ENCODE measurements around the gene PALM2AKAP2.

The PALM2AKAP2 gene

DNA sequence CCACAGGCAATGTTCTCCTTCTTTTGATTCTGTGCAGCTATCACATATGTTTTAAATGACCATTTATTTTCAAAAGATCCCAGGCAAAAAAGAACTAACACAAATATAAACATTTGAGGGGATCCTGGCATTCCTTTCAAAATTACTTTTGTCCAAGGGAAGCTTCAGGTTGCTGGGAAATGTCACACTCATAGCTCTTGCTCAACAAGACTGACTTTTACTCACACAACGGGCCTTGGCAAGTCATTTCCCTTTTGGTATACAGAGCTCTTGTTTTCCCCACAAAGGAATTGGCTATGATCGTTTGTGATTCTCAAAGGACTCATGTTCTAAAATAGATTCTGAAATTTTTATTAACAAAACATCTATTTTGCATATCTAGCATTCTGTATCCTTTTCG lies 4.5 kb upstream of the PALM2AKAP2 start:
- DNase-seq, result no peak

DNA sequence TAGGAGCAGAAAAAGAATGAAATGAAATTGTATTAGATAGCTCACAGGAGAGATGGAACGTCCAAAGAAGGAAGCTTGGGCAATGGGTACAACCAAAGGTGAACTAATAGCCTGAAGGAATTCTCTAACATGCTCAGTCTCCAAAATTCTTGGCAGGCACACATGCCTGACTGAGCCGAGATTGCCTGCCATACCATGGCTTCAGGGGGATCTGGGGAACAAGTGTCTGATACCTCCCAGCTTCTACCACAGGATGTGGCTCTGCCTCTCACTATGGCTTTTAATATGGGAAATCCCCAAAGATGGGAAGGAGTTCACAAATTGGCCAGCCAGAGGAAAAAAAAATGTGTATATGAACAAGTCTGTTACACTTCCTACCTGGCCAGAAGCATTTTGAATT lies 3.6 kb upstream of the PALM2AKAP2 start:
- DNase-seq, result no peak

DNA sequence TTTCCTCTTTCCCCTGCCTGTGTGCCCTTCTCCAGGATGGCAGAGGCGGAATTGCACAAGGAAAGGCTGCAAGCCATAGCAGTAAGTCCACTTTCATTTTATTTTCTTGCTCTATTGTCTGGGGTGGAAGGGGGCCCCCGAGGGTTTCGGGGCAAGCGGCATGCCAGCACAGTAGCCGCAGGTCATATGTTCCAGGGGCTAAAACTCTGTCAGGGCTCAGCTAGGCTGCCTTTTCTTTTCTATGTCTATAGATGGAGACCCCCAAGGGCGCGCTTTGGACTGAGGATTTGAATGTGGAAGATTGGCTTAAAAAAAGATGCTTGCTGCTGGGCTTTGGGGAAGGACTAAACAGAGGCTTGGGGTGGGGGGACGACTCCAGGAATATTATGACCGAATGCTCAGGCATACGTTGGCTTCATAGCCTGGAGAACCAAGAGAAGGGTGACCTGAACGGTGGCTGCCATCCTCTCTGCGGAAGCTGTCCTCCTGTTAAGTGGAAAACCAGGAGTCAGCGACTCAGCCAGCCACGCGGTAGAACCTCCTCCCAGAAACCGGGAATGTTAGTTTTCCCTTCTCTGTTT lies 545 bp downstream of the PALM2AKAP2 start:
- DNase-seq, result no peak

DNA sequence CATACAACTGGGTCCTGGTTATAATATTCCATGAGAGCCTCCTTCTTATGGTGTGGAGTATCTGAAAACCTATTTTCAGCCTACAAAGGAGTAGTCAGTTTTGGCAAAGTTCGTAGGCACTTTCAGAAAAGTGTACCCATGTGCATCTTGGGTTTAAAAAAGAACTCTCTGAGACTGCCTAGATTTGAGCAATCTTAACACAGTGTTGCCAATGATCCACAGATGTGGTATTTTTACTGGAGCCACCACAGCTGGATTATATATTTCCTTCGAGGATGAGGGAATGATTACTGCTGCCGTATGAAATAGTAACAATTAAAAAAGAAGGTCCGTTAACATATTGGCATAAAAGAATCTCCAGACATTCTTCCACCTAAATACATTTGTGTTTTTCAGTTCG lies 1.1 kb downstream of the PALM2AKAP2 start:
- DNase-seq, result no peak

DNA sequence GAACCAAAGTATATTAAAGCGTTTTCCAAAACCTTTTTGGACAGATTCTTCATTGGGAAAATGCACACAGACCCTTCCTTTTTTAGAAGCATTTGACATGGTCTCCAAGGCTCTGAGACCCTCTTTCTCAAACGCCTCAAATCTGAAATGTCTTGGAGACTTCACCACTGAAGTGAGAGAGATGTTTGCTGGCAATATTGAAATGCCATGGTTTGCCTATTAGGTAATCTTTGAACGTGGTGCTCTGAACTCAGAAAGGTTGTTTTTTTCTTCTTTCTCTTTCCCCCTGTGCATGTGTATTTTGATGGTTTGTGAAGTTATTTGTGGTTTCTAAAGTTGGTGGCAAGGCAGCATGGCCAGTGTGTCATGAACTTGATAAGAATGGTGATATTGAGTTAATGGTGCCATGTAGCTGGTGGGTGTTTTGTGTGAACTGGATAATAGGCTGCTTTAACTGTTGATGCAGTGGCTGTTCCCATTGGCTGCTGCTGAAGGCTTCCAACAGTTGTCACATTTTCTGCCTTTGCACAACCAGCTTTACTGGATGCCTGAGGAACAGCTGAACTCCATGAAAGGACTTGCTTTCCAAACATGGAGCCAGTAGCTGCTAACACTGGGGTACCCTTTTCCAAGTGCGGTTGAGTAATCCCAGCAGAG lies 1.7 kb downstream of the PALM2AKAP2 start:
- DNase-seq, result no peak

DNA sequence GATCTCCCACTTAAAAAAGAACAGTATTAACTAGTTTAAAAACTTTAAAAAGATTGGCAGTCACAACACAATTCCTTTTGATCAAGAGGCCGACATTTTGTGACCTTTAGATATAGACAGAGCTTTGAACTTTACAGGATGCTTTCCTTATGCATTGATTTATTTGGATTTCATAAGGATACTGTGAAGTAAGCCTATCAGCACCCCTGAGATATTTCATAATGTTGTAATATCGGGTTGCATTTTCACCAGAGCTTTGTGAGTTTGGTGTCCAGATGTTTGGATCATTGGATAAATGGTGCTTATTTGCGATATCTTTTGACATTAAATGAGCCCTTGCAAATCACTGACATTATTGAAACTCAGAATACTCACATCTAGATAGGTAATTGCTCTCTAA lies 7.7 kb downstream of the PALM2AKAP2 start:
- no peak for DNase-seq

DNA sequence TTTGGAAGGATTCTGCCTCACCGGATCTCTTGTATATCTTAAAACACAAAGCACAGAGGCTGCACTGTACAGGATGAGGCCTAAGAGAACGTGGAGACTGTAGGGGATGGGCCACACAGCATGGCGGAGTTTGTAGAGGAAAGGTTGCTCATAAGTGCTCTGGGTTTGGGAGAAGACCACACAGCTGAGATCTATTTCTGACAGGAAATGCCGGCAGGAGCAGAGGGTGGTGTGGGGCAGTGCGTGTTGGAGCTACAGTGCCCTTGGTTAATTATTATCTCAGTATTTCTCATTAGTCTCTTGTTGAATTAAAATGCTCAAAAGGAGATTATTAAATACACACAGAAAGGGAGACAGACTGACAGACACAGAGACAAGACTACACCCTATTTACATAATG lies 9.6 kb downstream of the PALM2AKAP2 start:
- DNase-seq, result no peak

DNA sequence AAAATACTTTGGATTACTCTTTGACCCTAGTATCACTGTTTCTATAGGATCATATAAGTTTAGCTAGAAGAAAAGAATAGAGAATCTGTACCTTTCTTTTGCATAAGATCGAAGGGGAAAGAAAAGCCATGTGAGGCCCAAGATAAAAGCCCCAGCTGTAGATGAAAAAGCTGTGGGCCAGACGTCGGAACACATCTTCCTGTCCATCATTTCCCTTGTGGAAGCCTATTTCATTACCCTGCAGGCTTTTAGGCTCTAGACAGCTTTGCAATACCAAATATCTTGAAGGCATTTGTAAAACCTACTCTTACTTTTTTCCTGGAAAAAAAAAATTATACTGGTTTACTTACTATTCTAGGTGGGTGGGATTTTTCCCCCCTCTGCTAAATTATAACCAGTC lies 10.0 kb downstream of the PALM2AKAP2 start:
- DNase-seq, result no peak

DNA sequence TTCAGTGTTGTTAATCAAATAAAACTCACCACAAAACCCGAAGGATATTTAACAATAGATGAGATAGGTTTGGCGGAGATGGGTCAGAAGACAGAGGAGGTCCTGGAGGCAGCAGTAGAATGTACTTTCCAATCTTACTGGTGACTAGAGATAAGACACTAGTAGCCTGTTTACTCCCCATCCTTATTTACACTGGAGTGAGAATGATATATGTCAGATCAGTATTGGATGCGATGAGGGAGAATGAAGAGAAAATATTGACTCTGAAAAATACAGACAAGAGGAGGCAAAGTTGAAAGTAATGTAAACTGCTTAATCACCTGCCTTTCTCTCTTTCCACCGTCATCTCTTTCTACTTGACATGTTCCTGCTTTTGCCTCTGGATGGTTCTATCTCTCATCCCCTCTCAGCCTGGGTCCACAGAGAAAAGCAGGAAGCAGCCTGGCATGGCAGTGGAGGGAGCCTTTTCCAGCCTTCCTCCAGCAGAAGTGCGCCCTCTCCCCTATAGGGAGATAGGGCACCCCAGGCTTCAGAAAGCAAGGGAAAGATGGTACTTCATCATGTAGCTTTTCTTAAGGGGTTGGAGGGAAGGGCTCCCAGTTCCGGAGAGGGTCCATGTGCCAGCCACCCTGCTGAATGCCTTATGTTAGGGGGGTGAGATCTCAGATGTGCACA lies 11.1 kb downstream of the PALM2AKAP2 start:
- no peak for DNase-seq

DNA sequence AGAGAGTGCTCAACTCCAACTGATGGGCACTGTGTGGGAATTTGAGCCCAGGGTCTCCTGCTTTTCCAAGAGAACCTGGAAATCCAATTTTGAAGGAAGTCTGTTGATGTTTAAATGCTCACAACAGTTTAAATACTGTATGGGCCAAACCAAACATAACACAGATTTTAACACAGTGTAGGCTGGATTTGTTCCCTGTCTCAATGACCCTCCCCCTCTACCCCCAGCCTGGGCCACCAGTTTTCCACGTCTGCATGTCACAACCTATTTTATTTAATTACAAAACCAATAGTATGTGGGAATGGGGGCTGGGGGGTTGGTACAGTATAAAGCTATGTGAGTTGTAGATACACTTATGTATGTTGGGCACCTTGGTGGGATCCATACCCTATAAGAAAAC lies 11.7 kb downstream of the PALM2AKAP2 start:
- no peak for DNase-seq

DNA sequence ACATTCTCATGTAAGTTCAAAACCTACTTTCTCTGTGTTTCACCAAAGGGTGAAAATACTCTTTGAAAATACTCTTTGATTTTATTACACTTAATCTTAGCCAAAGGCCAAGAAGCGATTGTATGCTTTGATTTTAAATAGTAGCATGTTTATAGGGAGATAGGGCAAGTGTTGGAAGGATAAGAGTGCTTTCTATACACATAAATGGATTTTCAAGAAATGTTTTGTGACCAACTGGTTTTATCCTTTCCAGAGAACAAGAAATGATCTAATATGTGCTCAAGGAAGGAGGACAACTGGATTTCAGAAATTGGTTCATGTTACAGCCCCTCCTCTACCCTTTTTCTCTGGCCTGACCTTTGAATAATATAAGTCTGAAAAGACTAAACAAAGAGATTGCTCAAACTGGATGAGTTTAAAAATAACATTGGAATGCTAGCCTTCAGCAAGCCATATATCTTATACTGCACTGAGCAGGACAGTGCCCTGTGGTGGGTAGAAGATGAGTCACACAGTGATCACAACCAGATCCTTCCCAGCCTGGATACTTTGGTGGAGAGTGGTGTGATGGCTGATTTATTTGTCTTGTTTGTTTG lies 13.1 kb downstream of the PALM2AKAP2 start:
- DNase-seq, result no peak

DNA sequence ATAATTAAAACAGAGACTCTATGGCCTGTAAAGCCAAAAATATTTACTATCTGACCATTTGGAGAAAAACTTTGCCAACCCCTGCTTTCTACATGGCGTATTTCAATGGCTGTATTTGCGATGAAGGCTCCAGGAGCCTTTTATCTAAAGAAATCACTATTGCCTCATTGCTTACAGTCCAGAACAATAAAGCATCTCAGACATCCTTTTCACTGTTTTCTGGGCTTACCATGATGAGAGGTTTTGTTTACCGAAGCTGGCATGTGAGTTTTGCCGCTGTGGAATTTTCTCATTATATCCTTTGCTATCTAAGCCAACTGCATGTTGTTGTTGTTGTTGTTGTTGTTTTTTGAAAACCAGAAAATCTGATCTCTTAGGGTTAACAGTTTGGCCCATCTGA lies 13.9 kb downstream of the PALM2AKAP2 start:
- DNase-seq, result no peak

DNA sequence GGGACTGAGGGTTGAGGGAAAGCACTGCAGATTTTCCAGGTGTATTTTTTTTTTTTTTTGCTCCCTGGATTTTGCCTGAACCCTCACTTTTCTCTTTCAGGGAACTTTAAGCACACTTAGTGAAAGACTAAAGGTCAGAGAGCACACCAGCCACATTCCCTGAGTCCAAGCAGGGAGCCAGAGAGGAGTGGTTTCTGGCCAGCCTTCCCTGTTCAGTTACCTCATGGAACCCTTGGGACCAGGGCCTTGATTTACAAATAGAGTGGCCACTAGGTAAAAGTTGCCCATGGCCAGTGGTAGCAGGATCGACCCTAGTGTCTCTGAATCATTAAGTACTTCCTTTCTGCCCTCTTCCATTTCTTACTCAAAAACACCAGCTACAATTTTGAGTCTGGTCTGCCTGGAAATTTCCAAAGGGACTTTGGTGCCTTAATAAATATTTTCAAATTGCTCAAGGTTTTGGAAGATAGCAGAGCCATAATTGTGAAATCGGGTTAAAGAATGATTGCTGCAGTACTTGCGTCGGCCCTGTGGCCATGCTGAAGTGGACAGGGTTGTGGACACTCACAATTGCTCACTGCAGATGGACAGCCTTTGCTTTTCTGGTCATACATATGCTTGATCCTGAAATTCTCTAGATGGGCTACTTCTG lies 14.5 kb downstream of the PALM2AKAP2 start:
- no peak for DNase-seq

DNA sequence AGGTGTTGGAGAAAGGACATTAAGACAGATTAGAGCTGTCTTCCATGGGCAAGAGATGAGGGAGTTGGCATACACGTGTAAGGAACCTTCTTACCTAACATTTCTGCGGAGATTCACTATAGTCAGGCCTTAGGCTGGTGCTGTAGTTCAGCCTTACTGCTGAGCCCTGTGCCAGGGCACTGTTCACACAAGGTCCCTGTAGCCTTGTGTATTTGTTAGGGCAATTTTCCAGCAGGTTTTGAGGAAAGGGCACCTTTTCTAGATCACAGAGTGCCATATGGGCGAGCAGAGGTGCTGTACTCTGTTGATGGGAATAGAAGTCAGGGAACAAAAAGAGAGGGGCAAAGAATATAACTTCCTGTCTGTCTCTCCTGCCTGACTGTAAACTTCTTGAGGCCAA lies 15.6 kb downstream of the PALM2AKAP2 start:
- no peak for DNase-seq

DNA sequence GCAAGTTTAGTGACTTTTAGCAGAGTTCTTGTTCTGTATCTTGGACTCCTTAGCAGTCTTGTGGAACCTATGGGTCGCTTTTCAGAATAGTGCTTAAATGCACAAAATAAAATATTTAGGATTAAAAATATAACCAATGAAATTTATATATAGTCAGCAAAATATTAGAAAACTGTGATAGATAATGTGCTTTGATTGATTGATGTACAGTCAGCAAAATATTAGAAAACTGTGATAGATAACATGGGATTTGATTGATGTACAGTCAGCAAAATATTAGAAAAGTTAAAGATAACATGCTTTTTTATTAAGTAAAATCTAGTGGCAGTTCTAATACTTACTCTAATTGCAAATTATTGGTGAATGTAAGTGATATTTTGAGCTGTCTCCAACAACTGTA lies 16.1 kb downstream of the PALM2AKAP2 start:
- DNase-seq, result no peak

DNA sequence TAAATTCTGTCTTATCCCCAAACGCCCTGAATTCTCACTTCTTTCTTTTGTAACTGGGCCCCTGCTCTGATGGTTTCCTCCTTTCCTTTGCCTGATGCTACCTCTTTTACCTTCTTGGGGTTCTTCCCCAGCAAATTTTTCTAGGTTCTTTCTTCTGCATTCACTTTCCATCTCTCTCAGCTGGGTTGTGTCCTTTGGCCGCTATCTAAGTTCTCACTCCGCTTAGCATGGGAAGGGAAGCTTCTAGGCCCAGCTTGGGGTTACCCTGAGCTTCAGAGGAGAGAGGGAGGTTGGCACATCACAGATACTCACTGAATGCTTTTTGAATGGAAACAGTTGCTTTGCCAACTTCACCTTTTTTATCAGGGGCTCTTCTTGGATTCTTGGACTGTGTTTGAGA lies 17.0 kb downstream of the PALM2AKAP2 start:
- DNase-seq, result no peak

DNA sequence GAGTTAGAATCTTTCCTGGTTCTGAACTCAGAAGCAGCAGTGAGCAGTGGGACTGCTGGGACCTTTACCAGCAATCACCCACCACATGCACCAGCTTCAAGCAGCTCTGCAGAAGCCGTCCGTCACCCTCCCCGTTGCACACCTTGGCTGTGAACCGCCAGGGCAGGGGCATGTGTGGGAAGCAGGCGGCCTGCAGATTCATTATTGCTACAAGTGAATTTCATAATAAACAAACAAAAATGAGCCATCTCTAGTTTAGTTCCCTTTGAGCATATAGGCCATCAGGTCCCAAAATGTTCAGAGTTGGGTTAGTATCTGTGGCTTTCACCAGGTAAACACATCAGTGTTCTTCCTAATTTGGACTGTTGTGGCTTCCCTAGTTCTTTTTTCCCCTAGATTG lies 17.5 kb downstream of the PALM2AKAP2 start:
- DNase-seq, result no peak

DNA sequence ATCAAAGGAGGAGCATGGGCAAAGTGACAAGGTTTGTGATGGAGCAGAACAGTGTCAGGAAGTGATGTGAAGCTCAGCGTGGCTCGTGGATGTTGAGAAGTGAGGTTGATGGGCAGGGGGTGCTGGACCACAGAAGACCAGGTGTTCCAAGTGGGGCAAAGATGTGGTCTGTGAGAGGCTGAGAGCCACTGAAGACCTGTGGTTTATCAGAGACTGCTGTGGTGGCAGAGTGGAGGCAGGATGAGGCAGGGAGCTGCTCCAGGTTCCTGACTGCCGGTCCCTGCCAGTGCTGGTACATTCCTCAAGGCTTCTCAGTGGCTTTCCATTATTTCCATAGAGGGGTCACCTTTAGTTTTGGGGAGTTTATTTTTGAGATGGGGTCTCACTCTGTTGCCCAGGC lies 19.1 kb downstream of the PALM2AKAP2 start:
- no peak for DNase-seq

DNA sequence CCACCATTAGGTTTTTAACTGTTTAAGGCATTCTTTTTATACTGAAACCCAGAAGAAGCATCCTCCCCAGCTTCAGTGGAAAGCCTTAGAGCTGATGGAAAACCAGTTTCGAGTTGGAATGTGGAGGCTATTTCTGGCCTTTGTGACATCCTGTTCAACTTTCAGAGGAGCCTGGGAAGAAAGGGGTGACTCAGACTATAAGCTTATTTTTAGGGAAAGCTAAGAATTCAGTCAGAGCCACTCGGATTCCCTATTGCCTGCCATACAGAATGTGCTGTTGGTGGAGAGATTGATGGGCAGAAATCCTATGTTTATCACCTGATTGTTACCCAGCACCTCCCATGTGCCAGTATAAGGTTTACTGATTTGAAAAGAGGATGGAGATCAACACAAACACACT lies 19.8 kb downstream of the PALM2AKAP2 start:
- no peak for DNase-seq

DNA sequence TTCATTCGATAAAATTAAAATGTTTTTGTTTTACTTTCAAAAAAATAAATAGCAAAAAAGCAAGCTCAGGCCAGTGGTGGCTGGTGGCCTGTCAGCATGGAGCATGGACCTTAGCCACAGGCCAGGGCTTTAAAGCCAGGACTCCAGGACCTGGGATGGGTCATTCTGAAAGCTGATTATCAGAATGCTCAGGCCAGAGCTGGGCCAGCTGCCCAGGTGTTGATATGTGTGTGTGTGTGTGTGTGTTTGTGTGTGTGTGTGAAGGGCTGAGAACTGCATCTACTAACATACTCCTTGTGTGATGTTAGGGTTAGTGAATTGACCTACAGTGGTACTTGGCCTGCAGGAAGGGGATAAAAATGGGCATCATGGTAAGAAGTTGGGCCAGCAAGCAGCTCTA lies 21.5 kb downstream of the PALM2AKAP2 start:
- DNase-seq, result no peak

DNA sequence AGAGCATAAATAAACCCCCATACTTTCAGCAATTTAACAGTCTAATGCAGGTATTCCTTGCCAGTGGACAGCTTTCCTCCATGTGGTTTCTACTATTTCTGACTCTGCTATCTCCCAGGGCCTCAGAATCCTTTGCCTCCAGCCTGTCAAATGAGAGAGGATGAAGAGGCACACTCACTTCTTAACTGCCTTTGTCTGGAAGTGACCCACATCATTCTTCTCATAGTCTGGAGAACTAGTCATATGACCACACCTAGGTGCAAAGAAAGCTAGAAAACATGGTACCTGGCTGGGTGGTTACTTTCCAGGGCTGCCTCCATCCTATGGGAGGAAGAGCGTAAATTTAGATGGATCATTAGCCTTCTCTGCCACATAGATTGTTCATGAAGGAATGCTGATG lies 22.5 kb downstream of the PALM2AKAP2 start:
- no peak for DNase-seq

DNA sequence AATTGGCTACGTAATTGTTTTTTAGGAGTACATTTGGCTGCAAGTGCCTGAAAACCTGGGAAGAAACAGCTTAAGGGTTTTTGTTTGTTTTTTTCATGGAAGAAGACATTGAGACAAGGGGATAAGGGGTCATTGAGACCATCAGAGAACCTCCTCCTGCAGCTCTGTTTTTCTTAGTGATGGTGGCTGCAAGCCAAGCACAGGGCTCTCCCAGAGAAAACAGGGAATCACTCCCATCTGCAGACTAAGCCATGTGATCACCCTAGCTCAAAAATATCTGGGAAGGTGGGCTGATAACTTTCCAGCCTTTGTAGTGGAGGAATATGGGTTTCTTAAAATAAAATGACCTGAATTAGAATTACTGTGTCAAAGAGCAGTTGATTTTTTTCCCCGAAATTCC lies 25.1 kb downstream of the PALM2AKAP2 start:
- DNase-seq, result peak; percentile 5

DNA sequence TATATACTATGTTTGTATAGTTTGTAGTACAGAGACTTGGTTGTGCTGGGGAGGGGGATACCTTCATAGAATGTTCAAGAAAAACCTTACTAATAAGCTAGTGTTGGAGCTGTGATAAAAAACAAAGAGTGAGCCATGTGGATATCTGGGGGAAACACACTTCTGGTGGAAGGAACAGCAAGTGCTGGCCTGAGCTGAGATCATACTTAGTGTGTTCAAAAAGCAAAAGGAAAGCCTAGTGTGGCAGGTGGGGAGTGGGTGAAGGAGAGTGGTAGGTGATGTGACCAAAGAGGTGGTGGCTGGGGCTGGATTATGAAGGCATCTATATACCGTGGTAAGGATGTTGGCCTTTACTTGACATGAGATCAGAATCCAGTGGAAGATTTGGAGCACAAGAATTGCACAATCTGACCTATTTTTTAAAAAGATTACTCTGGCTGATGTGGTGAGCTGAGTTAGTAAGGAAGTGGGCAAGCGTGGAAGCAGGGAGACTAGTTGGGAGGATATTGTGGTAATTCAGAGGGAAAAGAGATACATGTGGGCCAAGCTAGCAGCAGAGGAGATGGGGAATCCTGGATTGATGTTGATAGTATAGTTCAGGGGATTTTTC lies 26.6 kb downstream of the PALM2AKAP2 start:
- DNase-seq, result no peak

Data from NCI-H1105 treated with DMSO at 0.1 percent for 48 hours (cell line).